ENCODE data around the gene DCBLD1. TPM values are rescaled to one million over a fixed set of nuclear protein-coding genes. Genes with fewer than 3 reads are reported as not detected.
"Not testable (repeated sequence)": the region's sequence is repeated elsewhere in the genome, so short reads cannot be mapped to it uniquely, and the experiment has no call there.

The DCBLD1 gene
- total RNA-seq, 2 experiments from 2014 or later: 7.8 to 10.6 TPM

DNA sequence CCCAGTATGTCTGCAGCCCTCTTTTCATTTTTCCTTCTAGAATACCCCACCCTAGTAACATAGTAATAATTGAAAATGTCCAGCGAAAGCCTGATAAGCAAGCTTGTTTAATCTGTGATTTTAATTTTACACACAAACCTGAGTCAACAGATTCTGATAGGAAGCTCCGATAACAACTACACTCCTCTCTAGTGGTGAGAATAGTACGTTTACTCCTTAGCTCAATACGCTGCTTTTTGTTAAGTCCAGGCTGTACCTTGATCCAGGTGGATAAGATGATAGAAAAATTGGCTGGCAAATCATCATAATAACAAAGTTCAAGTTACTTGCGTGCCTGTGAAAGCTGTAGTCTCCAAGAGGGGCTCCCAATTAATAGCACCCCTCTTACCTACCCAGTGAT is 25.5 kb upstream of the DCBLD1 start:
- no peak for DNase-seq
- Mint-ChIP-seq H3K9me3 (no peaks in the 10 kb centered on the region), H3K4me1 (peaks cover 3% of the 10 kb centered on the region), H3K36me3 (ENCODE audit: low read depth) (no peaks in the 10 kb centered on the region), H3K27me3 (no peaks in the 10 kb centered on the region), H3K4me3 (no peak overlapping the region), H3K27ac (no peak overlapping the region)
- POLR2A ChIA-PET: interaction anchor here (1.0 kb wide), 1 partner anchor 26 kb away, joined by 4 read pairs; no protein-coding TSS in a partner anchor
- CTCF ChIA-PET: interaction anchor here (1.6 kb wide), 1 partner anchor 7 kb away, joined by 5 read pairs; no protein-coding TSS in a partner anchor

DNA sequence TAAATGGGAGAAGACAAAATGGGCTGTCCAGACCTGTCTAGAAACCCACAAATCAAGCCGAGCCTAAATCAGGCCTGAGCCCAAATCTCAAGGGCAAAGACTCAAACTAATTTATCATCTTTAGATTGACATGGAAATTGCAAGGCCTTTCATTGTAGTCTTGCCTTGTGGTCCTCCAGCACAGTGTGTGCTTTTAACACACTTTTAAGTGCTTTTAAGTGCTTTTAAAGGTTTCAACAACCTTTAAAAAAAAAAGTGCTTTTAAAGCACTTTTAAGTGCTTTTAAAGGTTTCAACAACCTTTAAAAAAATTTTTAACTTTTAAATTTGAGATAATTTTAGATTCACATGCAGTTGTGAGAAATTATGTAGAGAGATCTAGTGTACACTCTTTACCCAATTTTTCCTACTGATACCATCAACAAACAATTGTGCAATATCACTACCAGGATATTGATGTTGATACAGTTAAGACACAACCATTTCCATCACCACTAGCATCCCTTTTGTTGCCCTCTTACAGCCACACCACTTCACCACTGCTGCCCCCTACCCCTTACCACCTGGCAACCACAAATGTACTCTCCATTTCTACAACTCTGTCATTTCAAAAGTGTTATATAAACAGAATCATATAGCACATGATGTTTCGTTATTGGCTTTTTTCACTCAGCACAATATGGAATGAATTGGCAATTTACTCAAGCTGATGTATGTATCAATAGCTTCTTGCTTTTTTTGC is 23.1 kb upstream of the DCBLD1 start:
- no peak overlapping the region for H3K27ac Mint-ChIP-seq
- POLR2A ChIA-PET: no interaction called here
- DNase-seq: no peak
- no peak overlapping the region for H3K4me3 Mint-ChIP-seq
- CTCF ChIA-PET: interaction anchor here (0.5 to 1.0 kb wide), 2 partner anchors 10 to 21 kb away, joined by 3 read pairs; no protein-coding TSS in a partner anchor
- no peaks in the 10 kb centered on the region for H3K9me3 Mint-ChIP-seq
- no peaks in the 10 kb centered on the region for H3K36me3 Mint-ChIP-seq (ENCODE audit: low read depth)
- H3K27me3 Mint-ChIP-seq: peaks cover 3% of the 10 kb centered on the region
- H3K4me1 Mint-ChIP-seq: peaks cover 13% of the 10 kb centered on the region

DNA sequence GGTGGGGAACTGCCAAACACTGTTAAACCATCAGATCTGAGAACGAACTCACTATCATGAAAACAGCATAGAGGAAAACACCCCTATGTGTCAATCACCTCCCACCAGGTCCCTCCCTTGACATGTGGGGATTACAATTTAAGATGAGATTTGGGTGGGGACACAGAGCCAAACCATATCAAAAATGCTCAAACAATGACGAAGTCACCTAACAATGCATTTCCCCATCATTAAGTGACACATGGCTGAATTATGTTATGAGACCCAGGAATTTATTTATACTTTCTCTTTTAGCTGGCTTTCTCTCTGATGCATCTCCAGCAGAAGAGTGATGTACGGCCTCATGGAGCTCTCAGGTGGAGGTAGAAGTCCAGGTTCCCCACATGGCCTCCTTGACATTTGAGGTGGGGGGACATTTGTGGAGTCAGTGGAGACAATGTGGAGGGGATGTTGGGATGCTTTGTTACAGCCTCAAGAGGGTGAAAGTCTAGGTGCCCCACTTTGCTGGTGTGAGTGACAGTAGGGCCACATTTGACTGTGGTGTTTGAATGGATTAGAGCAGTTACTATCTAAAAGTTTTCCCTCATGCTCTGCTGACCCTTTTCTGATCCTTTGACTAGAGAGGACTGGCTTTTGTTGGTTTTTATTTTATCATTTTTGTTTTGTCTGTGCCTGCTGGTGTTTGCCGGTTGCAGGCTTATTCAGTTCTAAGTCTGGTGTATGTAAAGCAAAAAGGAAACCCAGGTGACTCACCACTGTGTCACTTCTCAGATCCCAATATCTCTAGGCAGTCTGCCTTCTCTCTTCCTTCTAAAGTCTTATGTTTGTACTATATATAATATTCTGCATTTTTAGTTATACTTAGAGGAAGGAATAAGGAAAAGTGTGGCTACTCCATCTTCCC is 18.5 kb upstream of the DCBLD1 start:
- peaks cover 8% of the 10 kb centered on the region for H3K27me3 Mint-ChIP-seq
- no peaks in the 10 kb centered on the region for H3K9me3 Mint-ChIP-seq
- peaks cover 36% of the 10 kb centered on the region for H3K4me1 Mint-ChIP-seq
- POLR2A ChIA-PET: interaction anchor here (0.9 kb wide), 1 partner anchor 16 kb away, joined by 3 read pairs; no protein-coding TSS in a partner anchor
- DNase-seq: no peak
- no peaks in the 10 kb centered on the region for H3K36me3 Mint-ChIP-seq (ENCODE audit: low read depth)
- peak overlapping the region; percentile 7 for H3K27ac Mint-ChIP-seq
- H3K4me3 Mint-ChIP-seq: peak overlapping the region; percentile 31
- CTCF ChIA-PET: interaction anchor here (2.1 kb wide), 1 partner anchor 14 kb away, joined by 6 read pairs; no protein-coding TSS in a partner anchor

- Mint-ChIP-seq H3K27ac (no peak overlapping the region), H3K4me1 (peaks cover 40% of the 10 kb centered on the region), H3K36me3 (ENCODE audit: low read depth) (no peaks in the 10 kb centered on the region), H3K27me3 (peaks cover 8% of the 10 kb centered on the region), H3K4me3 (no peak overlapping the region), H3K9me3 (no peaks in the 10 kb centered on the region)
- no peak for DNase-seq
- POLR2A ChIA-PET: interaction anchor here (0.8 to 1.0 kb wide), 3 partner anchors 16 to 86 kb away, joined by 3 read pairs; no protein-coding TSS in a partner anchor
- CTCF ChIA-PET: interaction anchor here (1.3 to 2.1 kb wide), 3 partner anchors 13 to 140 kb away, joined by 3 to 6 read pairs (median 4); no protein-coding TSS in a partner anchor
Observed at GRCh38 chr6:117464700-117465099, 17.8 kb upstream of the DCBLD1 start.

GRCh38 chr6:117465691-117466090 is 16.8 kb upstream of the DCBLD1 start:
- Mint-ChIP-seq H3K4me3 (no peak overlapping the region), H3K27me3 (peaks cover 8% of the 10 kb centered on the region), H3K27ac (no peak overlapping the region), H3K4me1 (peaks cover 43% of the 10 kb centered on the region), H3K9me3 (no peaks in the 10 kb centered on the region), H3K36me3 (ENCODE audit: low read depth) (no peaks in the 10 kb centered on the region)
- ChIA-PET CTCF (interaction anchor here (0.7 to 2.1 kb wide), 4 partner anchors 12 to 139 kb away, joined by 3 to 6 read pairs (median 4); no protein-coding TSS in a partner anchor), POLR2A (interaction anchor here (0.7 to 1.1 kb wide), 4 partner anchors 17 to 137 kb away, joined by 3 to 4 read pairs (median 3); partner anchors contain the start of genes DCBLD1 and GOPC)
- DNase-seq: peak; percentile 46

- ChIA-PET CTCF (no interaction called here), POLR2A (interaction anchor here (1.0 kb wide), 1 partner anchor 11 kb away, joined by 3 read pairs; no protein-coding TSS in a partner anchor)
- Mint-ChIP-seq H3K9me3 (no peaks in the 10 kb centered on the region), H3K4me1 (peaks cover 46% of the 10 kb centered on the region), H3K27ac (no peak overlapping the region), H3K4me3 (no peak overlapping the region), H3K27me3 (peaks cover 10% of the 10 kb centered on the region), H3K36me3 (ENCODE audit: low read depth) (no peaks in the 10 kb centered on the region)
- no peak for DNase-seq
Observed at GRCh38 chr6:117467876-117468275, 14.6 kb upstream of the DCBLD1 start.

DNA sequence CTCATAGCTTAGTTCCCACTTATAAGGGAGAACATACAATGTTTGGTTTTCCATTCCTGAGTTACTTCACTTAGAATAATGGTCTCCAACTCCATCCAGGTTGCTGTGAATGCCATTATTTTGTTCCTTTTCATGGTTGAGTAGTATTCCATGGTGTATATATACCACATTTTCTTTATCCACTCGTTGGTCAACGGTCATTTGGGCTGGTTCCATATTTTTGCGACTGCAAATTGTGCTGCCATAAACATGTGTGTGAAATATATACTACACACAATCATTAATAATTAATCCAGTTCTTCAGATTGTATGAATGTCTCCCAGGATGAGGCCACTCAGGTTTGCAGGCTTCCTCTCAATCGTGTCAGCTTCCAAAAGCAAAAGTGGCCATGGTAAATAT is 13.9 kb upstream of the DCBLD1 start:
- H3K4me3 Mint-ChIP-seq; DNase-seq; H3K36me3 Mint-ChIP-seq (ENCODE audit: low read depth); H3K27ac Mint-ChIP-seq; CTCF ChIA-PET; H3K9me3 Mint-ChIP-seq: not testable (repeated sequence)
- POLR2A ChIA-PET: interaction anchor here (1.0 to 1.1 kb wide), 3 partner anchors 10 to 134 kb away, joined by 3 to 4 read pairs (median 4); partner anchors contain the start of gene GOPC
- peaks cover 11% of the 10 kb centered on the region for H3K27me3 Mint-ChIP-seq
- peaks cover 43% of the 10 kb centered on the region for H3K4me1 Mint-ChIP-seq

DNA sequence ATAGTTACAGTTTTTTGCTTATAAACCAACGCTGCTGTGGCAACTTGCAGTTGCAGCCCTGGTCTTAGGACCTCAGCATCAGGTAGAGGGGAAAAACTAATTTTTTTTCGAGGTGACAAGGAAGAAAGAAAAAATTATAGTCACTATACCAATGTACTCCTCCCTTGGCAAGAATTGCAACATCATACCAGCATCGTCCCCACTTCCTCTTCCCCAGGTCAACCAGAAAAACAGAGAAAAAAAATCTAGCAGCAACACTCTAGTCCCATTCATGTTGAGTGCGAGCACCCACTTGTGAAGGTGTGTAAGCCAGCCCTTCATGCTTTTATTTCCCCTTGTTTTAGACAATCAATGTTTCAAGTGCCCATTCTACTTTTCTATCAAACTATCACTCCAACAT is 13.1 kb upstream of the DCBLD1 start:
- ChIA-PET POLR2A (interaction anchor here (1.1 kb wide), 2 partner anchors 80 to 133 kb away, joined by 4 read pairs; partner anchors contain the start of gene GOPC), CTCF (no interaction called here)
- Mint-ChIP-seq H3K27me3 (peaks cover 18% of the 10 kb centered on the region), H3K36me3 (ENCODE audit: low read depth) (no peaks in the 10 kb centered on the region), H3K4me1 (peaks cover 35% of the 10 kb centered on the region), H3K9me3 (no peaks in the 10 kb centered on the region), H3K4me3 (no peak overlapping the region), H3K27ac (no peak overlapping the region)
- peak; percentile 22 for DNase-seq

DNA sequence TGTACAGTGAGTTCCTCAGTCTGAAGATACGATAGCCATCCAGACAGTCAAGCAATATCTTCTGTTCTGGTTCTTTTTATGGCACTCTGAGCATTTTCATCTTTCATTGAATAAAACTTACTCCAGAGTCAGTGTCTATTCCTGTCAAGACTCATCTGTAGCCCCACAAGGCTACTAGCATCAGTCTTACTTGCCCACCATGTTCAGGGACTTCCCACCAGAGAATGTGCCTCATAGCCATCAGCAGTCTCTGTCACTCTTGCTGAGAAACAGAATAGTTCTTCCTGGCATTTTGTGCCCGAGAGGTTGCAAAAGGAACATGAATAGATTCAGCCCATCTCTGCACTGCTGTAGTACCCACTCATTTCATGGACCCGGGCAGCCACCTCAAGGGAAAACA is 12.7 kb upstream of the DCBLD1 start:
- no peak for DNase-seq
- Mint-ChIP-seq H3K27ac (no peak overlapping the region), H3K4me1 (peaks cover 32% of the 10 kb centered on the region), H3K27me3 (peaks cover 18% of the 10 kb centered on the region), H3K9me3 (no peaks in the 10 kb centered on the region), H3K4me3 (no peak overlapping the region), H3K36me3 (ENCODE audit: low read depth) (no peaks in the 10 kb centered on the region)
- CTCF ChIA-PET: no interaction called here
- POLR2A ChIA-PET: no interaction called here

- Mint-ChIP-seq H3K4me3 (no peak overlapping the region), H3K9me3 (no peaks in the 10 kb centered on the region), H3K4me1 (peaks cover 14% of the 10 kb centered on the region), H3K27me3 (peaks cover 21% of the 10 kb centered on the region), H3K36me3 (ENCODE audit: low read depth) (no peaks in the 10 kb centered on the region), H3K27ac (no peak overlapping the region)
- no peak for DNase-seq
- CTCF ChIA-PET: interaction anchor here (1.6 kb wide), 1 partner anchor 23 kb away, joined by 4 read pairs; no protein-coding TSS in a partner anchor
- POLR2A ChIA-PET: interaction anchor here (1.0 to 1.1 kb wide), 2 partner anchors 11 to 131 kb away, joined by 3 read pairs; no protein-coding TSS in a partner anchor
Observed at GRCh38 chr6:117472667-117473066, 9.8 kb upstream of the DCBLD1 start.

- Mint-ChIP-seq H3K9me3 (no peaks in the 10 kb centered on the region), H3K27ac (no peak overlapping the region), H3K36me3 (ENCODE audit: low read depth) (no peaks in the 10 kb centered on the region), H3K4me1 (peaks cover 14% of the 10 kb centered on the region), H3K4me3 (no peak overlapping the region), H3K27me3 (peaks cover 26% of the 10 kb centered on the region)
- no peak for DNase-seq
- CTCF ChIA-PET: no interaction called here
- POLR2A ChIA-PET: interaction anchor here (1.0 kb wide), 1 partner anchor 130 kb away, joined by 3 read pairs; no protein-coding TSS in a partner anchor
Observed at GRCh38 chr6:117473401-117473800, 9.1 kb upstream of the DCBLD1 start.

- Mint-ChIP-seq H3K36me3 (ENCODE audit: low read depth) (no peaks in the 10 kb centered on the region), H3K27ac (no peak overlapping the region), H3K4me1 (peaks cover 12% of the 10 kb centered on the region), H3K9me3 (no peaks in the 10 kb centered on the region), H3K4me3 (no peak overlapping the region), H3K27me3 (peaks cover 46% of the 10 kb centered on the region)
- peak; percentile 31 for DNase-seq
- ChIA-PET POLR2A (interaction anchor here (0.9 to 2.6 kb wide), 3 partner anchors 10 to 87 kb away, joined by 3 to 13 read pairs (median 3); no protein-coding TSS in a partner anchor), CTCF (interaction anchor here (0.7 to 4.8 kb wide), 10 partner anchors 13 to 128 kb away, joined by 3 to 30 read pairs (median 6); partner anchors contain the start of gene GOPC)
Observed at GRCh38 chr6:117477988-117478852, 4.3 kb upstream of the DCBLD1 start.

All from activated CD4-positive, alpha-beta memory T cell treated with anti-CD3 and anti-CD28 coated beads, Interleukin-2, amount 10 ng/mL, durations not matched to agents 7 days and 5 days (primary cell).